ENCODE results near the gene KCNAB1. TPM values are rescaled to one million over a fixed set of nuclear protein-coding genes. Genes with fewer than 3 reads are reported as not detected.

The KCNAB1 gene
- total and polyA plus RNA-seq, 2 experiments from 2014 or later = 0.80 to 1.4 TPM

DNA sequence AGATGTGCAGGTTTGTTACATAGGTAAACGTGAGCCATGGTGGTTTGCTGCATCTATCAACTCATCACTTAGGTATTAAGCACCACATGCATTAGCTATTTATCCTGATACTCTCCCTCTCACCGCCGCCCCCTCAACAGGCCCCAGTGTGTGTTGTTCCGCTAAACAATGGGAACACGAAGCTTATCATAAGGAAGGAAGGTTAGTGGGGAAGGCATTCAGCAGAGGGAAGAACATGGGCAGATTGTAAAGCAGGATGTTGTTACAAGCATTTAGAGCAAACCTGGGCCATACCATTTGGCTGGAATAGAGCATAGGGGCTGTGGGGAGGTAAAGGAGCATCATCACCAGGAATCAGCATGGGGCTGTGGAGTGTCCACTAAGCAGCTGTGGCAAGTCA lies 322.7 kb downstream of the KCNAB1 start:
- Histone ChIP-seq H3K27me3 (no peaks in the 10 kb centered on the region), H2AFZ (no peak overlapping the region), H3K9me3 (ENCODE audit: low read depth) (no peaks in the 10 kb centered on the region), H3K27ac (no peak overlapping the region), H3K9me2 (replicated peaks; ENCODE audit: insufficient read depth) (no peaks in the 10 kb centered on the region), H3K36me3 (replicated peaks; ENCODE audit: insufficient read depth, low read depth) (no peaks in the 10 kb centered on the region), H3K79me2 (no peaks in the 10 kb centered on the region), H4K20me1 (ENCODE audit: insufficient read depth, poor library complexity, severe bottlenecking) (no peaks in the 10 kb centered on the region), H3K4me3 (no peak overlapping the region), H3K4me2 (no peak overlapping the region), H3K4me1 (ENCODE audit: insufficient read depth) (no peaks in the 10 kb centered on the region)
- DNase-seq (ENCODE audit: low spot score) = no peak
- TF ChIP-seq, protein P1, sequence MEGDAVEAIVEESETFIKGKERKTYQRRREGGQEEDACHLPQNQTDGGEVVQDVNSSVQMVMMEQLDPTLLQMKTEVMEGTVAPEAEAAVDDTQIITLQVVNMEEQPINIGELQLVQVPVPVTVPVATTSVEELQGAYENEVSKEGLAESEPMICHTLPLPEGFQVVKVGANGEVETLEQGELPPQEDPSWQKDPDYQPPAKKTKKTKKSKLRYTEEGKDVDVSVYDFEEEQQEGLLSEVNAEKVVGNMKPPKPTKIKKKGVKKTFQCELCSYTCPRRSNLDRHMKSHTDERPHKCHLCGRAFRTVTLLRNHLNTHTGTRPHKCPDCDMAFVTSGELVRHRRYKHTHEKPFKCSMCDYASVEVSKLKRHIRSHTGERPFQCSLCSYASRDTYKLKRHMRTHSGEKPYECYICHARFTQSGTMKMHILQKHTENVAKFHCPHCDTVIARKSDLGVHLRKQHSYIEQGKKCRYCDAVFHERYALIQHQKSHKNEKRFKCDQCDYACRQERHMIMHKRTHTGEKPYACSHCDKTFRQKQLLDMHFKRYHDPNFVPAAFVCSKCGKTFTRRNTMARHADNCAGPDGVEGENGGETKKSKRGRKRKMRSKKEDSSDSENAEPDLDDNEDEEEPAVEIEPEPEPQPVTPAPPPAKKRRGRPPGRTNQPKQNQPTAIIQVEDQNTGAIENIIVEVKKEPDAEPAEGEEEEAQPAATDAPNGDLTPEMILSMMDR (IDR thresholded peaks at IDR 0.05; ENCODE audit: poor library complexity) = no peak
- TF ChIP-seq EZH2phosphoT487 (IDR thresholded peaks at IDR 0.05; ENCODE audit: low read depth, severe bottlenecking, unreplicated experiment) (no peak), EZH2 (IDR thresholded peaks at IDR 0.05; ENCODE audit: borderline replicate concordance) (no peak)
- 81% methylated on average over 5 of the region's 5 CpGs for WGBS (ENCODE audit: low lambda C conversion rate, missing lambda C conversion rate)

DNA sequence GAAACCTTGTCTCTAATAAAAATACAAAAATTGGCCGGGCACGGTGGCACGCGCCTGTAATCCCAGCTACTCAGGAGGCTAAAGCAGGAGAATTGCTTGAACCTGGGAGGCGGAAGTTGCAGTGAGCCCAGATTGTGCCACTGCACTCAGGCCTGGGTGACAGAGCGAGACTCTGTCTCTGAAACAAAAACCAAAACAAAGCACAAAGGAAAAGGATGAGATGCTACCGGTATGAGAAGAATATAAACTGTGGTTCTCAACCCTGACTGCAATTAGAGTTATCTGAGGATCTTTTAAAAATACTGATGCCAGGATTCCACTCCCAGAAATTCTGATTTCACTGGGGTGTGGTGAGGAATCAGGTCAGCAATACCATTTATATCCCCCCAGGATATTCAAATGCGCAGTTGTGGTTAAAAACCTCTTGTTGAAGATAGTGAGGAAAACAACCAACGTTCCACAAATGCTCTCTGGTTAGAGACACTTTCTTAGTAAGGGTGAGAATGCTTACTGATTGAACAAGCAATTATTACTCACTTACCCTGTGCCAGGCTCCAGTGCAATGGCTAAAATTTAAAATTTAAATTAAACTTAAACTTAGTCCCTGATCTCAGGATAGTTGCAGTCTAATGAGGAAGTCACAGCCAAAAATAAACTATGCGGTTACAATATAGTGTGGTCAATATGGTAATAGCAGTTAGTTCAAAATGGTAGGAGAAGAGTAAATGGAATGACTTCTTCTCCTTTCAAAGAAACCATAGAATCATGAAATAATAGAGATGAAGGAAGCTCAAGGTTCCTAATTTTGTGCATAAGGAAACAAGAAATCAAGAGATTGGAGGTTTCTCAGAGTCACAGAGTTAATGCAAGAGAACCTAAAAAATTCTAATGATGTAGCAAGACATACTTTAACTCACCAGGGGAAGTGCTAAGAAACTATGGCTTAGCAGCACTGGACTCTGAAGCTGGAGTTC lies 325.0 kb downstream of the KCNAB1 start:
- Histone ChIP-seq H3K27ac (no peak overlapping the region), H3K4me2 (no peak overlapping the region), H3K9me2 (replicated peaks; ENCODE audit: insufficient read depth) (no peaks in the 10 kb centered on the region), H3K4me3 (no peak overlapping the region), H2AFZ (no peak overlapping the region), H3K4me1 (ENCODE audit: insufficient read depth) (no peaks in the 10 kb centered on the region), H3K36me3 (replicated peaks; ENCODE audit: insufficient read depth, low read depth) (no peaks in the 10 kb centered on the region), H3K79me2 (no peaks in the 10 kb centered on the region), H3K9me3 (ENCODE audit: low read depth) (no peaks in the 10 kb centered on the region), H3K27me3 (no peaks in the 10 kb centered on the region), H4K20me1 (ENCODE audit: insufficient read depth, poor library complexity, severe bottlenecking) (no peaks in the 10 kb centered on the region)
- no peak for DNase-seq (ENCODE audit: low spot score)
- TF ChIP-seq EZH2phosphoT487 (IDR thresholded peaks at IDR 0.05; ENCODE audit: low read depth, severe bottlenecking, unreplicated experiment) = no peak
- TF ChIP-seq EZH2 (IDR thresholded peaks at IDR 0.05; ENCODE audit: borderline replicate concordance) = no peak
- TF ChIP-seq, protein P1 (IDR thresholded peaks at IDR 0.05; ENCODE audit: poor library complexity) = no peak
- WGBS (ENCODE audit: low lambda C conversion rate, missing lambda C conversion rate) = 95% methylated on average over 10 of the region's 10 CpGs

DNA sequence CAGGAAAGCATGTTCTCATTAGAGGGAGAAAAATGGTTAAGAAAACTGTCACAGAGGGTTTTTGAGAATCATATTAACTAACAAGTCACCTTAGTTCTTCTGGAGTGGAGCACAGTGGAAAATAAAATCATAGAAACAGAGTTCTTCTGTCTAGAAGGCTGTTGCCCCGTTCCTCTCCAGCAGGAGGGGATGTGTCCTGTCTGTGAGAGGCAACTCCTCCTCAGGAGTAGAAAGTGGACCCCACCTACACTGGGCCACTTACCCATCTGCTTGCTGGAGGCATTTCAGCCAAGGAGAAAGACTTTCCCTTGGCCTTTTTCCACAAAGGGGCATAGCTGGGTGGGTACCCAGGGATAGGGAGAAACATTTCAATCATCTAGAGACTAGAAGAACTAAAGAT lies 327.9 kb downstream of the KCNAB1 start:
- Histone ChIP-seq H3K4me3 (no peak overlapping the region), H2AFZ (no peak overlapping the region), H3K27me3 (no peaks in the 10 kb centered on the region), H4K20me1 (ENCODE audit: insufficient read depth, poor library complexity, severe bottlenecking) (no peaks in the 10 kb centered on the region), H3K27ac (no peak overlapping the region), H3K79me2 (no peaks in the 10 kb centered on the region), H3K9me3 (ENCODE audit: low read depth) (no peaks in the 10 kb centered on the region), H3K4me2 (no peak overlapping the region), H3K4me1 (ENCODE audit: insufficient read depth) (no peaks in the 10 kb centered on the region), H3K36me3 (replicated peaks; ENCODE audit: insufficient read depth, low read depth) (no peaks in the 10 kb centered on the region), H3K9me2 (replicated peaks; ENCODE audit: insufficient read depth) (no peaks in the 10 kb centered on the region)
- DNase-seq (ENCODE audit: low spot score) = peak; percentile 21
- 29% methylated on average over 1 of the region's 1 CpG for WGBS (ENCODE audit: low lambda C conversion rate, missing lambda C conversion rate)
- TF ChIP-seq, protein P1 (IDR thresholded peaks at IDR 0.05; ENCODE audit: poor library complexity) = peak; percentile 34
- TF ChIP-seq EZH2phosphoT487 (IDR thresholded peaks at IDR 0.05; ENCODE audit: low read depth, severe bottlenecking, unreplicated experiment) (no peak), EZH2 (IDR thresholded peaks at IDR 0.05; ENCODE audit: borderline replicate concordance) (no peak)

All from hepatocyte (in vitro differentiated cells).